Cortex of kidney (tissue), 1 donor: Measurements from ENCODE around the gene UBALD1.

Experiments
- DNase-seq: peaks from one replicate; lab custom pipeline; 2025; lab: John Stamatoyannopoulos, UW

The UBALD1 gene

DNA sequence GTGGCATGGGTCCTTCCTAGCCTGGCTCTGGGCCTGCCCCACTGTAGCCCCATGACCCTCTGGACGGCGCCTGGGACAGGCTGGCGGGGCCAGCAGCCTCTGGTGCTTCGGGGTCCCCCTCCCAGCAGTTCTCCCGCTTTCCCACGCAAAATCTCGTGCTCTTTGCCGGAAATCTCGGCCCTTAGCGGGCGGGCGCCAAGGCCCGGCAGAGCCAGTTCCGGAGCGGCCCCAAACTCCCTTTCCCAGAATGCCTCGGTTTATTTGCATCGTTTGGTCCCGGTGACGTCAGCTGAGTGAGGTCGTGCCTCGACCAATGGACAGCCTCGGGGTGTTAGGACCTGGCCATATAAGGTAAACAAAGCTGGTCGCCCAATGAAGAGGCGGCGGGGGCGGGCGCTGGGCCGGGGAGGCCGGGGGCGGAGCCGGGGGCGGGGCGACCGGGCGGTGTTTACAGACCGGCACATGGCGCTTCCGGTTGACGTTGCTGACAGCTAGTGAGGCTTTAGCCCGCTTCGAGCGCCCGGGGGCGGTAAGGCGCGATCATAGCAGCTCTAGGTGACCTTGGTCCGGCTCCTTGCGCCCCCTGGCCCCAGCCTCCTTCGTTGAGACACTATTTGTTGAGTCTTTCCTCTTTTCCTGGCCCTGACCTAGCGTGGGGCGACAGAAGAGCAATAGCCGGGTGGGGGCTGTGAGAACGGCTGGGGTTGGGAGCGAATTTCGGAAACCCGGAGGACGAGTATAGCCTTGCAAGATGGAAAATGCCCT is 1.5 kb upstream of the UBALD1 start:
- DNase-seq, result peak; percentile 79

DNA sequence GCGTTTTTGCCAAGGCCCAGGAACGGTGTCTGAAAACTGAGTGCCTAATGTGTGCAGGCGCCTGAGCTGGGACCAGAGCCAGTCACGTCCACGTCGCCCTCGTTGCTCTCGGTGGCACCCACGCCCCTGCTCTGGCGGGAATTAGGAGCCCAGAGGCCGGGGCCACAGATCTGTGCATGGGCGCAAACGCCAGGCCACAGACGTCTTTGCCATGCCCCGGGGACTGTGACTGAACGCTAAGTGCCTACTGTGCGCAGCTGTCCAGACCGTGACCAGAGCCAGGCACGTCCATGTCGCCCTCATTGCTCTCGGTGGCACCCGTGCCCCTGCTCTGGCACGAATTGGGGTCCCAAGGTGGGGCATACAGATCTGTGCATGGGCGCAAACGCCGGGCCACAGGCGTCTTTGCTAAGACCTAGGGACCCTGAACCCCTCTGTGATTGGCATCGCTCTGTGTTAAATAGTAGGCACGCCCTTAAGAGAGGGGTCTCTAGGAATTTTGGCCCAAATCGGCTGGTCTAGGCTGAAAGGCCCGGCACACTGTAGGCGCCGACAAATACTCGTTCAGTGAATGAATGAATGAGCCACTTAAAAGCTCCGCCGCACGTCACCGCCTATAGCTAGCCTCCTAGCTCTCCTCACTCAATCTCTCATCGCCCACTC is 827 bp upstream of the UBALD1 start:
- no peak for DNase-seq

- DNase-seq, result no peak
Observed at GRCh38 chr16:4613636-4614570, 785 bp downstream of the UBALD1 start.

- DNase-seq, result no peak
Observed at GRCh38 chr16:4612977-4613635, 1.6 kb downstream of the UBALD1 start.

GRCh38 chr16:4612474-4612931 is 2.2 kb downstream of the UBALD1 start:
- DNase-seq, result no peak

DNA sequence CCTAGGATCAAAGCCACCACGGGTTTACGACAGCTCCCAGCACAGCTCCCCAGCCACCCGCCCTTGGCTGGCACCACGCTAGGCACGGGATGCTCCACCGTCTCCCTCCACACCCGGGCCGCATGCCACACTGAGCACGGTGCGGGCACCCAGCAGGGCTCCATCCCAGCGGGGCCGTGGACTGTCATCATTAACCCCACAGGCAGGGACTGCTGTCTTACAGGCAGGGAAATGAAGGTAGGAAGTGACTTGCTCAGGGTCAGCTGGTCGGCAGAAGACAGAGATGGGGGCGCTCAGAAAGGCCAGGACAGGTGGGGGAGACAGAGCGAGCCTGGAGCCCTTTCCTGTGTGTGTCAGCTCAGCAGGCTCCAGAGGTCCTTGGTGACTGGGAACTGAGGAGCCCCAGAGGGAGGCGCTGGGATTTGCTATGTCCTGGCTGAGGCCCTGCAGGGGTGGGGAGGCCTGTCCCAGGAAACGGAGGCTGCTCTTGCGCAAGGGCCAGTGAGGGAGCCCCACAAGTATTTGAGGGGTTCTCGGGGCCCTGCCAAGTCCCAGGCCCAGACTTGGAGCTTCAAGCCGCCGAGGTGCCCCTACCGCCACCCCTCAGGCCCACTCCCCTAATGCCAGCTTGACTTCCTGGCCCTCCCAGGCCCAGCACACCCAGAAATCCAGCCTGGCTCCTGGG is 3.2 kb downstream of the UBALD1 start:
- DNase-seq, result no peak

GRCh38 chr16:4610011-4611005 is 4.4 kb downstream of the UBALD1 start:
- DNase-seq, result no peak

DNA sequence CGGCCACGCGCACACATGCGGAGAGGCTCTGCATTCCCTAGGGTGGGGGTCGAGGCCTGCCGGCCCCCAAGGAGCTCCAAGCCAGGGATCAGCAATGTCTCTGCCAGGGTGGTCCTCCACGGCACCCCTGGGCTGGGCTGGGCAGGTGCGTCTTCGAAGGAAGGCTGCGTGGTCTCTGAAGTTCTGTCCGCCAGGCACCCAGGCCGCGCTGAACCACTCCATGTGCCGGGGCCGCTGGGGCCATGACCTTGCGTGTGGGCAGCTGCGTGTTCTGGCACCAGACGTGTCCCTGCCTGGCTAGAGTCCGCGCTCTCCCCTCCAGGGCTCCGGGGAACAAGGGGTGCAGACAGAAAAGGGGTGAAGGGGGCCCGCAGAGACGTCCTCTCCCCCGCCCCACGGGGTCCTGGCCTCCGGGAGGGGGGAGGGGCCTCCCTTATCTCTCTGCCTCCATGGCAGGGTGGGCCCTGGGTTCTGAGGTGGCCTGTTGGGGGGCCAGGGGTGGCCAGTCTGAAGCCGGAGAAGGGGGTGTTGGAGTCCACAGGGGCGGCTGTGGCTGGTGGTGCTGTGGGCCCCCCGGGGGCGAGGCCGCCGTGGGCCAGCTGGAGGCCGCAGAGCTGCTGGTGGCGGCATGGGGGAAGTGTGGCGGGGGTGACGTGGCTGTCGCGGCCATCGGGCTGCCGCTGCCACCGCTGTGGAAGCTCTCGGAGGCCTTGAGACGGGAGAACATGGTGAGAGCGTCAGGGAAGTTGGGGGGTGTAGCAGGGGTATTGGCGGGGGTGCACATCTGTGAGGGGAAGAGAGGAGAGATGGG is 5.3 kb downstream of the UBALD1 start:
- no peak for DNase-seq

- DNase-seq, result no peak
Observed at GRCh38 chr16:4608704-4608980, 6.0 kb downstream of the UBALD1 start.

DNA sequence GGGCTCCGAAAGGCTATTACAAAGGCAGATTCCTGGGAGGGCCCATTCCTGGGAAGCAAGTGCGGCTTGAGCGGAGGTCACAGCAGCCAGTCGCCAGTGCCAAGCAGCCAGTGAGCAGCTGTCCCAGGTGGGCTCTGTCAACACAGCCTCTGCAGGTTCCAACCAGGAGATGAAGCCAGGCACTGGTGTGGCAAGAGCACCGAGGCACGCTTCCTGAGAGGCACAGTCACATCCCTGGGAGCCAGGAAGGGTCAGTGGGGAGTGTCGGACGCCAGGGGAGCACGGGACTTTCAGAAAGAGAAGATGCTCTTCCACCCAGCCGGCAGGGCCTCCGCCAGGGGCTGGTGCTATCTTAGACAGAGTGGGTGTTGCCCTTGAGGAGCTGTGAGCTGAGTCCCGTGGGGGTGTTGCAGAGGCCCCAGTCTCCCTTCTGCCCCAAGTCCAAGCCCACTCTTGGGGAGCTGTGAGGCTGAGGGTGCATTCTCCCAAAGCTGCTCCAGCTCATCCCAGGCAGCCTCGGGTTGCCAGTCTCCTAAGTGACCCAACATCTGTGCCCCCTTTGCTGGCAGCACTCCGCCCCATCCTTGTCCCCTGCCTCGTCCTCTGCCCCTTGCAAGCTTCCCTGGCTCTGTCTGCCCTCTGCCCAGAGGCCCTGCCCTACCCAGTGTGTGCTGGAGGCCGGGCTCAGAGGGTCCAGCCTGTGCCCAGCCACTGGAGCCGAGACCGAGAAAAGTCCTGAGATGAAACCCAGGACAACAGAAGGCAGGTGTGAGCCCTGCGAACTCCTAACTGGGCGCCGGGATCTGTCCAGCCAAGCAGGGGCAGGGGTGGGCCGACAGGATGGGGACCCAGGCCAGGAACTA is 6.6 kb downstream of the UBALD1 start:
- DNase-seq, result no peak

DNA sequence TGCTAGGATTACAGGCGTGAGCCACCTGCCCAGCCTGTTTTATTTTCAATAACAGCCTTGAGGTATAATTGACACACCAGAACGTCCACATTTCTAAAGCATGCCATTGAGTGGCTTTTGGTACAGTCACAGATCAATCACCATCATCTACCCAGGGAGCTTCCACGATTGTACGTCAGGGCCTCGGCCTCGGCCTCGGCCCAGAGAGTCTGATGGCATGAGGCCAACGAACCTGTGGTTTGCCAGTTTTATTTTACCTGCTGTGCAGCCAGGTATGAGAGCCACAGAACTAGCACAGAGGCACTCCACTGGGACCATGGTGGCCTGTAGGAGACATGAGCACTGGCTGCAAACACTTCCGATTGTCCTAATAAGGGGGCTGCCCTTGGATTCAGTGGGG is 8.3 kb downstream of the UBALD1 start:
- DNase-seq, result no peak

DNA sequence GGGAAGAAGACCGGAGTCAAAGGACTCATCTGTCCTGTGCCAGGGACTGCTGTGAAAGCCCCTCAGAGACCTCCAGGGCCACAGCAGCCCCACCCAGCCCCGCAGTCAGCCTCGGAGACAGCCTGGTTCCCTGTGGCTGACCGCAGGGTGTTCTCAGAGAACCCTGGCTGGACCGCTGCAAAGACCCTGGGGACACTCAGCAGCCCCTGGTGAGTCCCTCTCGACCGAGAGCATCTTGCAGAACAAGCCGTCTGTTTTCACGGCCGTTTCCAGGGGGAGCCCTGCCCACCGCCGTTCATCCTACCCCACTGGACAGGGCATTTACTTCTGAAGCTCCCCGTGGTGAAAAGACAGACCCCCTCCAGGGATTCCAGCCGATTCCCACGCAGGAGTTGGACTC is 10.3 kb downstream of the UBALD1 start:
- no peak for DNase-seq

DNA sequence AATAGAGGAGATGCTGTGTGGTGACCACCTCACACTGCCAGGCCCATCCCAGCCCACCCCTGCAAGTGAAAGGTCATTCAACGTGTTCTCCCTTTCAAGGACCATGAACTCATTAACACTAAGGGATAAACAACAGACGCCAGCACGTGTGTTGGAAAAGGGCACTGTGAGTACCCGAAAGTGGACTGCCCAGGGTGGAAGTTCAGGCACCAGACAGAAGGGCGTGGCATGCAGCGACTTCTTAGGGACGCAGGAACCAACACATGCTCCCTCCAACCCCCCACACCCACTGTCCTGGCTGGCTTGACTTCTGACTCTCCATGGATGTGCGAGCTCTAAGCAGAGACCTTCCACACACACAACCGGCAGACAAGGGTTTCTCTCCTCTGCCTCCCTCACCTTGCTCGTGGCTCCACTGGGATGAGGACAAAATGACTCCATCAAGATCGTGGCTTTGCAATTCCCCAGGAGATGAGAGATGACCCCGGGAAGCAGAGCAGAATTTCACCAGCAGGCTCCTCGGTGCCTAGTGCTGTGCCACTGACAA is 11.0 kb downstream of the UBALD1 start:
- DNase-seq, result no peak

DNA sequence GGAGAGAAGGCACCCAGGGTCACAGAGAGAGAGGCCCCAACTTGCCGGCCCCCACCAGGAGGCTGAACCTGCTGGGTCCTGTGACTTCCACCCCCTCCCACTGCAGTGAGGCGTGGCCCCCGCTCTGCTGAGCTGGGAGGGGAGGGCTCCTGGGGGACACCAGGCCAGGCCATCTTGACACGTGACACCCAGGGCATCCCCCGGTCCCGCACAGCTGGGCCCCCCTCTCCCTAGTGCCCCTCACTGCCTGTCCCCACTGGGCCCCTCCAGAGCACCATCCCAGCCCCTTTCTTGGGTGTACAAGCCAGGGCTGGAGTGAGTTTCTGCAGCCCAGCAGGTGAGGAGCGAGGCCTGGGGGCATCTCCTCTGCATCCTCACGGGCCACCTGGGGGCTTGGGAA is 12.4 kb downstream of the UBALD1 start:
- no peak for DNase-seq

DNA sequence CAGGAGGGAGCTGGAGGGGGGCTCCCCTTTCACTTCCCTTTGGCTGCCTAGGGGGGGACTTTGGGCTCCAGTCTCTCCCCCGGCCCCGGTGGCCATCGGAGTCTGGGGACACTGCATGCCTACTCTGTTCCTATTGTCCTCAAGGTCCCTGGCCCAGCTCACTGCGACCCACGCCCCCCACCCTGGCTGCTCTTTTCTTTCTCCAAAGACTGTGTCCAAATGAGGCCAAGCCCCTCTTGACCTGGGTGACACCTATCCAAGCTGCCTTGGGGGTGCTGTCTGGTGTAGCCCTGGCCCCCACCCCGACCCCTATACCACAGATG is 12.9 kb downstream of the UBALD1 start:
- no peak for DNase-seq

GRCh38 chr16:4601036-4601863 is 13.4 kb downstream of the UBALD1 start:
- no peak for DNase-seq

DNA sequence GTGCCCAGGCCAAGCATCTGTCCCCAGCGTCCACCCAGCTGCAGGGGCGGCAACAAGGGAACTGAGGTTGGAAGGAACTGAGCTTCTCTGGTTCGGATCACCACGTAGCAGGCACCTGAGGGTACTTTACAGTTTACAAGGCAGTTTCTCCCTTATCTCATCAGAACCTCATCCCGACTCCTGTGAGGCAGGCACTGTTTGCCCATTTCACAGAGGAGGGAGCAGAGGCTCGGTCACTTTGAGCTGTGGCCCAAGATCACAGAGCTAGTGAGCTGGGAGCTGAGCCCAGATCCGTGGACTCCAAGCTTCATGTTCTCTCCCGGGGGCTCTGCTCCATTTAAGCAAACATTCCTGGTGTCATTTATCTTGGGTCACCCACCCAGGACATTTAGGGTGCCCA is 15.1 kb downstream of the UBALD1 start:
- no peak for DNase-seq

- no peak for DNase-seq
Observed at GRCh38 chr16:4599037-4599436, 15.7 kb downstream of the UBALD1 start.
